IMR-90 (cell line): Measurements from ENCODE around the gene OR7A17.

Experiments
- CEBPB ChIP-seq: IDR thresholded peaks from 2 replicates; pipeline ENCODE4 v1.6.1; 2012; ENCODE audit warnings: low read depth, low read length, improper control_type of control experiment
- CHD1 ChIP-seq: IDR thresholded peaks from 2 replicates; pipeline ENCODE4 v1.6.1; 2012; ENCODE audit warnings: low read depth, low read length, improper control_type of control experiment
- POLR2A ChIP-seq: IDR thresholded peaks from 2 replicates; pipeline ENCODE4 v1.6.1; 2012; ENCODE audit warnings: mild to moderate bottlenecking, low read depth, low read length
- RAD21 ChIP-seq: IDR thresholded peaks from 2 replicates; pipeline ENCODE4 v1.6.1; 2012; ENCODE audit warnings: low read length, improper control_type of control experiment
- TF ChIP-seq, protein P1 (sequence below): conservative IDR thresholded peaks from 2 replicates; pipeline ENCODE4 v1.5.1; 2012; ENCODE audit warnings: mild to moderate bottlenecking, low read depth, low read length, improper control_type of control experiment

DNA sequence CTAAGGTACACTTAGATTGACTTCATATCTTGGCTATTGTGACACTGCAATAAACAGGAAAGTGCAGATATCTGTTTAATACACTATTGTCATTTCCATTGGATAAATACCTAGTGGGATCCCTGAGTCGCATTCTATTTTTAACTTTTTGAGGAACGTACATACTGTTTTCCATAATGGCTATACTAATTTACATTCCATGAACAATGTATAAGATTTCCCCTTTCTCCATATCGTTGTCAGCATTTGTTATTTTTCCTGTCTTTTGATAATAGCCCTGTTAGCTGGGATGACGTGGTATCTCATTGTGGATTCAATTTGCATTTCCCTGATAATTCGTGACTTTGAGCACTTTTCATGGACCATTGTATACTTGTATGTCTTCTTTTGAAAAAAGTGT lies 17.4 kb downstream of the OR7A17 start:
- TF ChIP-seq, protein P1, sequence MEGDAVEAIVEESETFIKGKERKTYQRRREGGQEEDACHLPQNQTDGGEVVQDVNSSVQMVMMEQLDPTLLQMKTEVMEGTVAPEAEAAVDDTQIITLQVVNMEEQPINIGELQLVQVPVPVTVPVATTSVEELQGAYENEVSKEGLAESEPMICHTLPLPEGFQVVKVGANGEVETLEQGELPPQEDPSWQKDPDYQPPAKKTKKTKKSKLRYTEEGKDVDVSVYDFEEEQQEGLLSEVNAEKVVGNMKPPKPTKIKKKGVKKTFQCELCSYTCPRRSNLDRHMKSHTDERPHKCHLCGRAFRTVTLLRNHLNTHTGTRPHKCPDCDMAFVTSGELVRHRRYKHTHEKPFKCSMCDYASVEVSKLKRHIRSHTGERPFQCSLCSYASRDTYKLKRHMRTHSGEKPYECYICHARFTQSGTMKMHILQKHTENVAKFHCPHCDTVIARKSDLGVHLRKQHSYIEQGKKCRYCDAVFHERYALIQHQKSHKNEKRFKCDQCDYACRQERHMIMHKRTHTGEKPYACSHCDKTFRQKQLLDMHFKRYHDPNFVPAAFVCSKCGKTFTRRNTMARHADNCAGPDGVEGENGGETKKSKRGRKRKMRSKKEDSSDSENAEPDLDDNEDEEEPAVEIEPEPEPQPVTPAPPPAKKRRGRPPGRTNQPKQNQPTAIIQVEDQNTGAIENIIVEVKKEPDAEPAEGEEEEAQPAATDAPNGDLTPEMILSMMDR = no peak
- TF ChIP-seq POLR2A (no peak), CEBPB (no peak), RAD21 (no peak), CHD1 (no peak)
